Measurements from ENCODE around the gene NAP1L5.

DNA sequence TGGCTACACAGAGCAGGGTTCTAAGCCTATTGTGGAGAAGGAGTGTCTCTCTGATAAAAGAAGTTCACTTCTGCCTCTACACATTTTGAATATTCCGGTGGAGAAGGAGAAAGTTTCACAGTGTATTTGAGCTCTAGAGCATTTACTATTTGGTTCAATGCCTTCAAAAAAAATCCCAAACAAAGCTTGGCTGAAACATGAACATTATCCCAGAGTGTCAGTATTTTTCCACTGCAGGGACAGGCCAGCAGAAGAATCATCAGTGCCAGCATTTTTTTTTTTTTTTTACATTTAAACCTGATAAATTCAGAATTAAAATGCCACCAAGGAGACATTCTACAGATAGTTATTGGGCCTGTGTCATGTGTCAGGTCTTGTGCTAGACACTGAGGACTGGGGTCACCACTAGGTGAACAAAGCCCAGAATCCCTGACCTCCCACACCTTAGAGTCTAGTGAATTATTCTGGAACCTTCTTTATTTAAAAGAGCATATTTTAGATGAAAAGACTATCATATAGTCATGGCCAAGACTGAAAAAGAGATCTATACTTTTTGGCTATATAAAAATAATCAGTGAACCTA lies 48.0 kb upstream of the NAP1L5 start:
- no peak for TF ChIP-seq CTCF (conservative IDR thresholded peaks at IDR 0.05; ENCODE audit: low read length)
- TF ChIP-seq EZH2phosphoT487 (IDR thresholded peaks at IDR 0.05; ENCODE audit: borderline replicate concordance, low read depth, low read length) = no peak
